A549 (cell line): ENCODE measurements around the gene FGF7.

Source experiments
- EP300 ChIP-seq, 2 experiments: fragments of >200 bp; sonication (Bioruptor Twin); formaldehyde crosslinking; IDR thresholded peaks; 2 replicates in 1 of 2; 3 replicates in 1 of 2; pipeline ENCODE4 v1.6.1; 2016 to 2017
- KDM5A ChIP-seq: fragments of 200-600 bp; sonication (generic); IDR thresholded peaks from 2 replicates; pipeline ENCODE4 v1.6.1; 2016; ENCODE audit warnings: antibody characterized with exemption, mild to moderate bottlenecking
- MAFK ChIP-seq: fragments of 450-650 bp; IDR thresholded peaks from 2 replicates; pipeline ENCODE4 v1.6.1; 2014; ENCODE audit not compliant: partially characterized antibody
- MYC ChIP-seq: IDR thresholded peaks from 2 replicates; pipeline ENCODE4 v1.6.1; 2012; ENCODE audit warnings: mild to moderate bottlenecking, inconsistent platforms, low read length, improper control_type of control experiment, borderline replicate concordance
- PHF8 ChIP-seq: fragments of 200-600 bp; sonication (generic); IDR thresholded peaks from 2 replicates; pipeline ENCODE4 v1.6.1; 2016; ENCODE audit warnings: low read depth, mild to moderate bottlenecking, antibody characterized with exemption, moderate library complexity, borderline replicate concordance
- POLR2A ChIP-seq: IDR thresholded peaks from 2 replicates; pipeline ENCODE4 v1.6.1; 2012; ENCODE audit warnings: mild to moderate bottlenecking, low read length
- POLR2AphosphoS2 ChIP-seq: conservative IDR thresholded peaks from 2 replicates; pipeline ENCODE4 v1.6.1; 2012; ENCODE audit warnings: low read length, improper control_type of control experiment, inconsistent platforms
- ZC3H11A ChIP-seq: fragments of 450-650 bp; IDR thresholded peaks from 2 replicates; pipeline ENCODE4 v1.6.1; 2014; ENCODE audit warnings: antibody characterized with exemption, mild to moderate bottlenecking
- ZSCAN20 ChIP-seq: fragments of 250-450 bp; sonication (Bioruptor Pico); IDR thresholded peaks from 2 replicates; pipeline ENCODE4 v1.8.0; 2022; ENCODE audit warnings: mild to moderate bottlenecking, moderate library complexity
- TF ChIP-seq, protein P1 (sequence below): fragments of >200 bp; sonication (Bioruptor Twin); formaldehyde crosslinking; IDR thresholded peaks from 3 replicates; pipeline ENCODE4 v1.5.1; 2016
- TF ChIP-seq, protein P2 (sequence below): fragments of 200-600 bp; sonication (generic); IDR thresholded peaks from 2 replicates; pipeline ENCODE4 v1.6.1; 2016; ENCODE audit warnings: antibody characterized with exemption, mild to moderate bottlenecking, moderate library complexity
- TF ChIP-seq, protein P3 (sequence below): IDR thresholded peaks from 2 replicates; pipeline ENCODE4 v1.6.1; 2012
- TF ChIP-seq, protein P4 (sequence below): fragments of 250-450 bp; sonication (Bioruptor Pico); IDR thresholded peaks from 2 replicates; pipeline ENCODE4 v1.5.0; 2021; ENCODE audit warnings: mild to moderate bottlenecking, moderate library complexity, borderline replicate concordance
- TF ChIP-seq, protein P5 (sequence below): fragments of 150-350 bp; IDR thresholded peaks from 2 replicates; pipeline ENCODE4 v1.6.1; 2014; ENCODE audit warnings: low read depth, mild to moderate bottlenecking, low read length

DNA sequence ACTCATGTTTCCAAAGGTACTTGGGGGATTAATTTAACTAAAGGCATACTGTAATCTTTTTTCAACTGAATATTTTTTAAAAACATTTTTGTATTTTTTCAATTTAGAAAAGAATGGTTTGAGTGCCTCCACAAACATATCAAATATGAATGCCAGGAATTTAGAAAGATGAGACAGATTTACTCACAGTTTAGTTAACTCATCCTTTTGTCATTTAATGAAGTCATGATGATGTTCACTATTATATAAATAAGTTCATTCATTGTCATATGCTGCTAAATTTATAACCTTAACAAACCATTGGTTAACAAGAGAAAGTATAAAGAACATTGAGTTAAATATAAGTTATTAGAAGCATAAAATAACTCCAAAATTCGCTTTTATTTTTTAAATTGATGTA, 50.0 kb downstream of the FGF7 start:
- TF ChIP-seq, protein P1, sequence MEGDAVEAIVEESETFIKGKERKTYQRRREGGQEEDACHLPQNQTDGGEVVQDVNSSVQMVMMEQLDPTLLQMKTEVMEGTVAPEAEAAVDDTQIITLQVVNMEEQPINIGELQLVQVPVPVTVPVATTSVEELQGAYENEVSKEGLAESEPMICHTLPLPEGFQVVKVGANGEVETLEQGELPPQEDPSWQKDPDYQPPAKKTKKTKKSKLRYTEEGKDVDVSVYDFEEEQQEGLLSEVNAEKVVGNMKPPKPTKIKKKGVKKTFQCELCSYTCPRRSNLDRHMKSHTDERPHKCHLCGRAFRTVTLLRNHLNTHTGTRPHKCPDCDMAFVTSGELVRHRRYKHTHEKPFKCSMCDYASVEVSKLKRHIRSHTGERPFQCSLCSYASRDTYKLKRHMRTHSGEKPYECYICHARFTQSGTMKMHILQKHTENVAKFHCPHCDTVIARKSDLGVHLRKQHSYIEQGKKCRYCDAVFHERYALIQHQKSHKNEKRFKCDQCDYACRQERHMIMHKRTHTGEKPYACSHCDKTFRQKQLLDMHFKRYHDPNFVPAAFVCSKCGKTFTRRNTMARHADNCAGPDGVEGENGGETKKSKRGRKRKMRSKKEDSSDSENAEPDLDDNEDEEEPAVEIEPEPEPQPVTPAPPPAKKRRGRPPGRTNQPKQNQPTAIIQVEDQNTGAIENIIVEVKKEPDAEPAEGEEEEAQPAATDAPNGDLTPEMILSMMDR = no peak
- TF ChIP-seq ZSCAN20 (CRISPR knock-in tag) (no peak), ZC3H11A (no peak), MAFK (no peak), POLR2A (no peak), PHF8 (no peak), POLR2AphosphoS2 (no peak), MYC (no peak), EP300 (IDR thresholded peaks at IDR 0.05) (no peak), KDM5A (no peak)
- TF ChIP-seq, protein P2, sequence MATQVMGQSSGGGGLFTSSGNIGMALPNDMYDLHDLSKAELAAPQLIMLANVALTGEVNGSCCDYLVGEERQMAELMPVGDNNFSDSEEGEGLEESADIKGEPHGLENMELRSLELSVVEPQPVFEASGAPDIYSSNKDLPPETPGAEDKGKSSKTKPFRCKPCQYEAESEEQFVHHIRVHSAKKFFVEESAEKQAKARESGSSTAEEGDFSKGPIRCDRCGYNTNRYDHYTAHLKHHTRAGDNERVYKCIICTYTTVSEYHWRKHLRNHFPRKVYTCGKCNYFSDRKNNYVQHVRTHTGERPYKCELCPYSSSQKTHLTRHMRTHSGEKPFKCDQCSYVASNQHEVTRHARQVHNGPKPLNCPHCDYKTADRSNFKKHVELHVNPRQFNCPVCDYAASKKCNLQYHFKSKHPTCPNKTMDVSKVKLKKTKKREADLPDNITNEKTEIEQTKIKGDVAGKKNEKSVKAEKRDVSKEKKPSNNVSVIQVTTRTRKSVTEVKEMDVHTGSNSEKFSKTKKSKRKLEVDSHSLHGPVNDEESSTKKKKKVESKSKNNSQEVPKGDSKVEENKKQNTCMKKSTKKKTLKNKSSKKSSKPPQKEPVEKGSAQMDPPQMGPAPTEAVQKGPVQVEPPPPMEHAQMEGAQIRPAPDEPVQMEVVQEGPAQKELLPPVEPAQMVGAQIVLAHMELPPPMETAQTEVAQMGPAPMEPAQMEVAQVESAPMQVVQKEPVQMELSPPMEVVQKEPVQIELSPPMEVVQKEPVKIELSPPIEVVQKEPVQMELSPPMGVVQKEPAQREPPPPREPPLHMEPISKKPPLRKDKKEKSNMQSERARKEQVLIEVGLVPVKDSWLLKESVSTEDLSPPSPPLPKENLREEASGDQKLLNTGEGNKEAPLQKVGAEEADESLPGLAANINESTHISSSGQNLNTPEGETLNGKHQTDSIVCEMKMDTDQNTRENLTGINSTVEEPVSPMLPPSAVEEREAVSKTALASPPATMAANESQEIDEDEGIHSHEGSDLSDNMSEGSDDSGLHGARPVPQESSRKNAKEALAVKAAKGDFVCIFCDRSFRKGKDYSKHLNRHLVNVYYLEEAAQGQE = no peak
- TF ChIP-seq, protein P3, sequence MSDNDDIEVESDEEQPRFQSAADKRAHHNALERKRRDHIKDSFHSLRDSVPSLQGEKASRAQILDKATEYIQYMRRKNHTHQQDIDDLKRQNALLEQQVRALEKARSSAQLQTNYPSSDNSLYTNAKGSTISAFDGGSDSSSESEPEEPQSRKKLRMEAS = no peak
- TF ChIP-seq, protein P4, sequence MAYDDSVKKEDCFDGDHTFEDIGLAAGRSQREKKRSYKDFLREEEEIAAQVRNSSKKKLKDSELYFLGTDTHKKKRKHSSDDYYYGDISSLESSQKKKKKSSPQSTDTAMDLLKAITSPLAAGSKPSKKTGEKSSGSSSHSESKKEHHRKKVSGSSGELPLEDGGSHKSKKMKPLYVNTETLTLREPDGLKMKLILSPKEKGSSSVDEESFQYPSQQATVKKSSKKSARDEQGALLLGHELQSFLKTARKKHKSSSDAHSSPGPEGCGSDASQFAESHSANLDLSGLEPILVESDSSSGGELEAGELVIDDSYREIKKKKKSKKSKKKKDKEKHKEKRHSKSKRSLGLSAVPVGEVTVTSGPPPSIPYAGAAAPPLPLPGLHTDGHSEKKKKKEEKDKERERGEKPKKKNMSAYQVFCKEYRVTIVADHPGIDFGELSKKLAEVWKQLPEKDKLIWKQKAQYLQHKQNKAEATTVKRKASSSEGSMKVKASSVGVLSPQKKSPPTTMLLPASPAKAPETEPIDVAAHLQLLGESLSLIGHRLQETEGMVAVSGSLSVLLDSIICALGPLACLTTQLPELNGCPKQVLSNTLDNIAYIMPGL = no peak
- TF ChIP-seq, protein P5, sequence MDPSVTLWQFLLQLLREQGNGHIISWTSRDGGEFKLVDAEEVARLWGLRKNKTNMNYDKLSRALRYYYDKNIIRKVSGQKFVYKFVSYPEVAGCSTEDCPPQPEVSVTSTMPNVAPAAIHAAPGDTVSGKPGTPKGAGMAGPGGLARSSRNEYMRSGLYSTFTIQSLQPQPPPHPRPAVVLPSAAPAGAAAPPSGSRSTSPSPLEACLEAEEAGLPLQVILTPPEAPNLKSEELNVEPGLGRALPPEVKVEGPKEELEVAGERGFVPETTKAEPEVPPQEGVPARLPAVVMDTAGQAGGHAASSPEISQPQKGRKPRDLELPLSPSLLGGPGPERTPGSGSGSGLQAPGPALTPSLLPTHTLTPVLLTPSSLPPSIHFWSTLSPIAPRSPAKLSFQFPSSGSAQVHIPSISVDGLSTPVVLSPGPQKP = no peak
